Measurements from ENCODE around the gene LCORL. TPM values are rescaled to one million over a fixed set of nuclear protein-coding genes. Genes with fewer than 3 reads are reported as not detected.
"Not testable (repeated sequence)": the region's sequence is repeated elsewhere in the genome, so short reads cannot be mapped to it uniquely, and the experiment has no call there.

LCORL gene
- total and polyA plus RNA-seq, 4 donors: 27.8 to 63.5 (median 36.1) TPM

GRCh38 chr4:18021470-18021719, 160 bp downstream of the LCORL start:
- Histone ChIP-seq H3K9me3 (ENCODE audit: control insufficient read depth, insufficient read depth, low read length) (no peaks in the 10 kb centered on the region), H3K4me3 (ENCODE audit: low read depth, low read length) (peak overlapping the region; percentile 93), H3K27ac (ENCODE audit: low read depth, low read length) (peak overlapping the region; percentile 96), H3K4me1 (ENCODE audit: control insufficient read depth, insufficient read depth, low read length) (no peaks in the 10 kb centered on the region), H3K27me3 (ENCODE audit: control insufficient read depth, insufficient read depth, low read length) (no peaks in the 10 kb centered on the region), H3K36me3 (ENCODE audit: control insufficient read depth, insufficient read depth, low read length) (no peaks in the 10 kb centered on the region)
- WGBS (ENCODE audit: insufficient coverage): under 1% methylated on average over 34 of the region's 34 CpGs
- no peak for DNase-seq (ENCODE audit: low read depth in 4 of 6, low spot score in 6 of 6)

DNA sequence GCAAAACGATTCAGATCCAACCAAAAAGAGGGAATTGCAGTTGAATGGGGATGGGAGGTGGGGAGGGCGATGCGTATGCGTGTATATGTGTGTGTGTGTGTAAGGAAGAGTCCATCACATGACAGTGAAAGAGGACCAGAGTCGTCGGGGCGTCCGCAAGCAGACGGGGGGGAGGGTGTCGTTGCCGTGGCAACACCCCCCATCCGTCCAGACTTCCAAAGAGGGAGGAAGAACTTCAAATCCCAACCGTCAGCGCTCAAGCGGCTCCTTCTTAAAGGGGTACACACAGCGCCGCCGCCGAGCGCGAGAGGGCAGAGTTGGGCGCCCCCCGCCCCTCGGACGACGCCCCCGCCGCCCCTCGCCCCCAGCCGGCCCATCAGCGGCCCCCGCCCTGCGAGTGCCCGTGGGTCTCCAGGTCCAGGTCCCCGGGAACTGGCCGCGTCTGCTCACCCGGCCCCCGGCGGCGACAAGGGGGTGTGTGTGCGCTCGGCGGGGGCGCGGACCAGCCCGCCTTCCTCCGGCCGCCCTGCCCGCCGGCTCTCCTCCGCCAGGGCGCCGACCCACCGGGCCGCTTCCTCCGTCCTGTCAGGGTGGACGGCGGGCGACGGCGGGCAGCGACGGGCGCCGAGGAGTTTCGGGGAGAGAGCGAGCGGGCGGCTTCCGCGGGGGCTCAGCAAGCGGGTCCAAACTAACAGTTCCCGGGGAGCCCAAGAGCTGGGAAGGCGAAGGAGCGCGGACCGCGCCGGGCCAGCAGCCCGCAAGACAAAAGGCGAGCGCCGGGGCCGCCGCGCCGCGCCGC, 685 bp downstream of the LCORL start:
- no peaks in the 10 kb centered on the region for H3K27me3 ChIP-seq (ENCODE audit: control insufficient read depth, insufficient read depth, low read length)
- H3K27ac ChIP-seq (ENCODE audit: low read depth, low read length): peak overlapping the region; percentile 96
- H3K4me1 ChIP-seq (ENCODE audit: control insufficient read depth, insufficient read depth, low read length): no peaks in the 10 kb centered on the region
- H3K9me3 ChIP-seq (ENCODE audit: control insufficient read depth, insufficient read depth, low read length): no peaks in the 10 kb centered on the region
- peak; percentile 21 to 95 (median 76) for DNase-seq (ENCODE audit: low read depth in 4 of 6, low spot score in 6 of 6)
- H3K36me3 ChIP-seq (ENCODE audit: control insufficient read depth, insufficient read depth, low read length): no peaks in the 10 kb centered on the region
- H3K4me3 ChIP-seq (ENCODE audit: low read depth, low read length): peak overlapping the region; percentile 93
- WGBS (ENCODE audit: insufficient coverage): 0% methylated on average over 84 of the region's 90 CpGs

GRCh38 chr4:18020145-18020670, 1.3 kb downstream of the LCORL start:
- H3K36me3 ChIP-seq (ENCODE audit: control insufficient read depth, insufficient read depth, low read length): no peaks in the 10 kb centered on the region
- no peaks in the 10 kb centered on the region for H3K27me3 ChIP-seq (ENCODE audit: control insufficient read depth, insufficient read depth, low read length)
- 0% methylated on average over 6 of the region's 16 CpGs for WGBS (ENCODE audit: insufficient coverage)
- no peaks in the 10 kb centered on the region for H3K4me1 ChIP-seq (ENCODE audit: control insufficient read depth, insufficient read depth, low read length)
- peak overlapping the region; percentile 65 for H3K27ac ChIP-seq (ENCODE audit: low read depth, low read length)
- H3K9me3 ChIP-seq (ENCODE audit: control insufficient read depth, insufficient read depth, low read length): no peaks in the 10 kb centered on the region
- peak overlapping the region; percentile 93 for H3K4me3 ChIP-seq (ENCODE audit: low read depth, low read length)
- DNase-seq (ENCODE audit: low read depth in 4 of 6, low spot score in 6 of 6): peak in 3 of 6 donors; percentile 11 to 76 (median 60)

- DNase-seq (ENCODE audit: low read depth in 4 of 6, low spot score in 6 of 6): no peak
- WGBS (ENCODE audit: insufficient coverage): no CpG with 5 or more reads among the region's 1 CpG
- Histone ChIP-seq H3K27me3 (ENCODE audit: control insufficient read depth, insufficient read depth, low read length) (no peaks in the 10 kb centered on the region), H3K9me3 (ENCODE audit: control insufficient read depth, insufficient read depth, low read length) (no peaks in the 10 kb centered on the region), H3K4me1 (ENCODE audit: control insufficient read depth, insufficient read depth, low read length) (no peaks in the 10 kb centered on the region), H3K27ac (ENCODE audit: low read depth, low read length) (no peak overlapping the region), H3K36me3 (ENCODE audit: control insufficient read depth, insufficient read depth, low read length) (no peaks in the 10 kb centered on the region), H3K4me3 (ENCODE audit: low read depth, low read length) (no peak overlapping the region)
Measured at GRCh38 chr4:18014269-18014668, 7.3 kb downstream of the LCORL start.

DNA sequence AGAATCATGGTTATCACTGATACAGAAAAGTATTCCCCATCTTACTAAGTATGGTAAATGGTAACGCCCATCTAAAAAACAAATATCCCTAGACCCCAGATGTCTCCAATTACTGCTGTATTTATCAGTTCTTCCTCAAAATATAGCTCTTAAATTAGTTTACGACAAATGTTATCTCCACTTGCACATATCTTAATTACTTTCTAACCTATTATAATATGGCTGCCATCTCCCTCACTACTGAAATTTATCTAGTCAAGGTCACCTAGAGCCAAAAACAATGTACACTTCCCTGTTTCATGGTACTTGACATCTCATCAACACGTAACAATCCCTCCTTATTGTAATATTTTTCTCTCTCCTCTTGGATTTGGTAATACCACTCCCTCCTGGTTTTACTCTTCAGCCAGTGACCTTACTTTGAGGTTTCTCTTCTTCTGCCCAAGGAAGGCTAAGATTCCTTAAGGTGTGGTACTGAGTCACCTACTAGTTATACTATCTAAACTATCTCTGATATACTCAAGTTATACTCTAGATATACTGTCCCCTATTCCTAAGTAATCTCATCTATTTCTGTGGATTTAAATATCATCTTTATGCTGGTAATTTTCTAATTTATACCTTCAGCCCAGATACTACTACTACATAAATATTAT, 8.6 kb downstream of the LCORL start:
- no peaks in the 10 kb centered on the region for H3K27me3 ChIP-seq (ENCODE audit: control insufficient read depth, insufficient read depth, low read length)
- no peak overlapping the region for H3K4me3 ChIP-seq (ENCODE audit: low read depth, low read length)
- no peak overlapping the region for H3K27ac ChIP-seq (ENCODE audit: low read depth, low read length)
- WGBS (ENCODE audit: insufficient coverage): 80% methylated on average over 2 of the region's 3 CpGs
- no peaks in the 10 kb centered on the region for H3K36me3 ChIP-seq (ENCODE audit: control insufficient read depth, insufficient read depth, low read length)
- no peaks in the 10 kb centered on the region for H3K9me3 ChIP-seq (ENCODE audit: control insufficient read depth, insufficient read depth, low read length)
- H3K4me1 ChIP-seq (ENCODE audit: control insufficient read depth, insufficient read depth, low read length): no peaks in the 10 kb centered on the region
- no peak for DNase-seq (ENCODE audit: low read depth in 4 of 6, low spot score in 6 of 6)

DNA sequence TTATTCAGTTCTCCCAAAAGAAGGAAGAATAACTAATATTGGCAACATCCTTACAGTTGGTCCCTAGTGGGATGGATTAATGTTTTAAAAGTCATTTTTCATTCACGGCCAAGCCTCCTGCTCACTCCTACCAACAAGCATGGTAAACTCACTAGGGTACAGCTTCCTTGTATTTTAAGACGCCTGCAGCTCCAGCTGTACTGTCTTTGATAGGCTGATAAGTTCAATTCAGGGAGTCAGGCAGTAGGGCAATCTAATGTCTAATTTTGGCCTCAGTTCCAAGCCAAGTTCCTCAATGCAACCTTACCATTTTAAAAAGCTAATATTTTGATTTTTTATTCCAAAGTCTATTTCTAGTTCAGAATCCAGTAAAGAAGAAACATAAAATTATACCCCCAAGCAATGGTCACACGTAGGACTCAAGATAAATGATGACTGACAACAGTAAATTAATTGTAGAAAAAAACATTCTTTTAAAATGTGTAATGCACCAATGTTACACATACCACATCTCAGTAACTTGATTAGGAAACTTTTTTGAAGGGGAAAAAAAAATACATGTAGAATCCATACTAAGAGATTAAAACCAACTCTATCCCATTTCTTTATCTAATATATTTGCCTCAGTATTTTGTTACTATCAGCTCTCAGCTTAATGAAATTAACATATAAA, 9.3 kb downstream of the LCORL start:
- Histone ChIP-seq H3K4me3 (ENCODE audit: low read depth, low read length) (no peak overlapping the region), H3K27me3 (ENCODE audit: control insufficient read depth, insufficient read depth, low read length) (no peaks in the 10 kb centered on the region), H3K27ac (ENCODE audit: low read depth, low read length) (no peak overlapping the region), H3K9me3 (ENCODE audit: control insufficient read depth, insufficient read depth, low read length) (no peaks in the 10 kb centered on the region), H3K4me1 (ENCODE audit: control insufficient read depth, insufficient read depth, low read length) (no peaks in the 10 kb centered on the region), H3K36me3 (ENCODE audit: control insufficient read depth, insufficient read depth, low read length) (no peaks in the 10 kb centered on the region)
- no CpG with 5 or more reads among the region's 3 CpGs for WGBS (ENCODE audit: insufficient coverage)
- no peak for DNase-seq (ENCODE audit: low read depth in 4 of 6, low spot score in 6 of 6)

DNA sequence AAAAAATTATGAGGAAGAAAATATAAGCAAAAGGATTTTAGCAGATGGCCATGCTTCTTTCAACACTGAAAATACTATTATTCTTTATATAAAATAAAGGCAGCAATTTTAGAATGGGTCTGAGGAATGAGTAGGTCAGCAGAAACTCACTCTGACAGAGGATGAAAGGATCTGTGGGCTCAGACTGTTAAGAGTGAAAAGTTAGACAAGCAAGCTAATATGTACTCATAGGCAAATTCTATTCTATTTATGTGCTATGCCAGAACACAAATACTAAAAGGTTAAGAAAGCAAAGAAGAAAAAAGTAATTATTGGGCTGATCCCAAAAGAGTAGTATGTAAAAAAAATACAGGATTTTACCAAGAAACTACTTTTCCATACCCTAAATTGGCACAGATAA, 13.9 kb downstream of the LCORL start:
- no peak overlapping the region for H3K27ac ChIP-seq (ENCODE audit: low read depth, low read length)
- H3K4me3 ChIP-seq (ENCODE audit: low read depth, low read length): no peak overlapping the region
- H3K9me3 ChIP-seq (ENCODE audit: control insufficient read depth, insufficient read depth, low read length): peaks cover 5% of the 10 kb centered on the region
- H3K36me3 ChIP-seq (ENCODE audit: control insufficient read depth, insufficient read depth, low read length): no peaks in the 10 kb centered on the region
- no peaks in the 10 kb centered on the region for H3K4me1 ChIP-seq (ENCODE audit: control insufficient read depth, insufficient read depth, low read length)
- no peaks in the 10 kb centered on the region for H3K27me3 ChIP-seq (ENCODE audit: control insufficient read depth, insufficient read depth, low read length)
- no peak for DNase-seq (ENCODE audit: low read depth in 4 of 6, low spot score in 6 of 6)

DNA sequence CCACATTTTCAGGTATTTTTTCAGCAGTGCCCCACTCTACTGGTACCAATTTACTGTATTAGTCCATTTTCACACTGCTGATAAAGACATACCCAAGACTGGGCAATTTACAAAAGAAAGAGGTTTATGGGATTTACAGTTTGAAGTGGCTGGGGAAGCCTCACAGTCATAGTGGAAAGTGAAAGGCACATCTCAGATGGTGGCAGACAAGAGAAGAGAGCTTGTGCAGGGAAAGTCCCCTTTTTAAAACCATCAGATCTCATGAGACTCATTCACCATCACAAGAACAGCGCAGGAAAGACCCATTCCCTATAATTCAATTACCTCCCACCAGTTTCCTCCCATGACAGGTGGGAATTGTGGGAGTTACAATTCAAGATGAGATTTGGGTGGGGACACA, 15.1 kb downstream of the LCORL start:
- H3K27ac ChIP-seq (ENCODE audit: low read depth, low read length); H3K9me3 ChIP-seq (ENCODE audit: control insufficient read depth, insufficient read depth, low read length); H3K4me3 ChIP-seq (ENCODE audit: low read depth, low read length); H3K4me1 ChIP-seq (ENCODE audit: control insufficient read depth, insufficient read depth, low read length); H3K36me3 ChIP-seq (ENCODE audit: control insufficient read depth, insufficient read depth, low read length); H3K27me3 ChIP-seq (ENCODE audit: control insufficient read depth, insufficient read depth, low read length); DNase-seq (ENCODE audit: low read depth in 4 of 6, low spot score in 6 of 6): not testable (repeated sequence)
- no CpG with 5 or more reads among the region's 1 CpG for WGBS (ENCODE audit: insufficient coverage)

- peak in 1 of 6 donors; percentile 43 for DNase-seq (ENCODE audit: low read depth in 4 of 6, low spot score in 6 of 6)
- H3K27me3 ChIP-seq (ENCODE audit: control insufficient read depth, insufficient read depth, low read length): no peaks in the 10 kb centered on the region
- no peaks in the 10 kb centered on the region for H3K36me3 ChIP-seq (ENCODE audit: control insufficient read depth, insufficient read depth, low read length)
- no peak overlapping the region for H3K27ac ChIP-seq (ENCODE audit: low read depth, low read length)
- H3K9me3 ChIP-seq (ENCODE audit: control insufficient read depth, insufficient read depth, low read length): no peaks in the 10 kb centered on the region
- H3K4me1 ChIP-seq (ENCODE audit: control insufficient read depth, insufficient read depth, low read length): no peaks in the 10 kb centered on the region
- no peak overlapping the region for H3K4me3 ChIP-seq (ENCODE audit: low read depth, low read length)
- WGBS (ENCODE audit: insufficient coverage): 63% methylated on average over 3 of the region's 5 CpGs
Measured at GRCh38 chr4:17997129-17997528, 24.4 kb downstream of the LCORL start.

Data from spinal cord (tissue), 10 donors.